ENCODE measurements around the gene PLK5. TPM values are rescaled to one million over a fixed set of nuclear protein-coding genes. Genes with fewer than 3 reads are reported as not detected.
A peak's percentile ranks its signal among the peaks of the same experiment; 100 is the strongest.

The PLK5 gene
- total RNA-seq, 1 experiment from 2014 or later: 1.4 TPM

DNA sequence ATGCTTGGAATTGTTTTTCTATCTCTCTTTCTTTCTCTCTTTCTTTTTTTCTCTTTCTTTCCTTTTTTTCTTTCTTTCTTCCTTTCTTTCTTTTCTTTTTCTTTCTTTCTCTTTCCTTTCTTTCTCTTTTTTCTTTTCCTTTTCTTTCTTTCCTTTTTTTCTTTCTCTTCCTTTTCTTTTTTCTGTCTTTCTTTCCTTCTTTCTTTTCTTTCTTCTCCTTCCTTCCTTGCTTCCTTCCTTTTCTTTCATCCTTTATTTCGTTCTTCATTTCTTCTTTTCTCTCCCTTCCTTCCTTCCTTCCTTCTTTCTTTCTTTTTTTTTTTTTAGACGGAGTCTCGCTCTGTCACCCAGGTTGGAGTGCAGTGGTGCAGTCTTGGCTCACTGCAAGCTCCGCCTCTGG lies 46.1 kb downstream of the PLK5 start:
- TF ChIP-seq, protein P1, sequence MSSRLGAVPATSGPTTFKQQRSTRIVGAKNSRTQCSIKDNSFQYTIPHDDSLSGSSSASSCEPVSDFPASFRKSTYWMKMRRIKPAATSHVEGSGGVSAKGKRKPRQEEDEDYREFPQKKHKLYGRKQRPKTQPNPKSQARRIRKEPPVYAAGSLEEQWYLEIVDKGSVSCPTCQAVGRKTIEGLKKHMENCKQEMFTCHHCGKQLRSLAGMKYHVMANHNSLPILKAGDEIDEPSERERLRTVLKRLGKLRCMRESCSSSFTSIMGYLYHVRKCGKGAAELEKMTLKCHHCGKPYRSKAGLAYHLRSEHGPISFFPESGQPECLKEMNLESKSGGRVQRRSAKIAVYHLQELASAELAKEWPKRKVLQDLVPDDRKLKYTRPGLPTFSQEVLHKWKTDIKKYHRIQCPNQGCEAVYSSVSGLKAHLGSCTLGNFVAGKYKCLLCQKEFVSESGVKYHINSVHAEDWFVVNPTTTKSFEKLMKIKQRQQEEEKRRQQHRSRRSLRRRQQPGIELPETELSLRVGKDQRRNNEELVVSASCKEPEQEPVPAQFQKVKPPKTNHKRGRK (CRISPR knock-in tag; IDR thresholded peaks at IDR 0.05; ENCODE audit: borderline replicate concordance): 0 out of 2 replicates have a peak, but pooled peaks have one; percentile 89
- no peak for TF ChIP-seq ZNF423 (CRISPR knock-in tag; IDR thresholded peaks at IDR 0.05)
- H3K27me3 Mint-ChIP-seq (ENCODE audit: low read depth): peaks cover 38% of the 10 kb centered on the region
- CTCF ChIA-PET: interaction anchor here (1.0 kb wide), 1 partner anchor 23 kb away, joined by 3 read pairs; no protein-coding TSS in a partner anchor
- no peak for DNase-seq (ENCODE audit: low spot score)
- peaks cover 6% of the 10 kb centered on the region for H3K4me1 Mint-ChIP-seq
- POLR2A ChIA-PET: interaction anchor here (0.7 kb wide), 1 partner anchor 268 kb away, joined by 3 read pairs; no protein-coding TSS in a partner anchor
- H3K4me3 Mint-ChIP-seq: peak overlapping the region; percentile 26
- no peaks in the 10 kb centered on the region for H3K36me3 Mint-ChIP-seq
- H3K27ac Mint-ChIP-seq: no peak overlapping the region
- H3K9me3 Mint-ChIP-seq: 0 out of 2 replicates have a peak, but pooled peaks cover 3% of the 10 kb centered on the region
- ATAC-seq: no peak

DNA sequence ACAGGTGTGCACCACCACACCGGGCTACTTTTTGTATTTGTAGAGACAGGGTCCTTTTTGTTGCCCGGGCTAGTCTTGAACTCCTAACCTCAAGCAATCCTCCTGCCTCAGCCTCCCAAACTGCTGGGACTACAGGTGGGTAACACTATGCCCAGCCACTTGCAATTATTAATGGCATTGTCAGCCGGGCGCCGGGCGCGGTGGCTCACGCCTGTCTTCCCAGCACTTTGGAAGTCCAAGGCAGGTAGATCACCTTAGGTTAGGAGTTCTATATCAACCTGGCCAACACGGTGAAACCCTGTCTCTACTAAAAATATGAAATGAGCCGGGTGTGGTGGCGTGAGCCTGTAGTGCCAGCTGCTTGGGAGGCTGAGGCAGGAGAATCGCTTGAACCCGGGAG lies 47.0 kb downstream of the PLK5 start:
- Mint-ChIP-seq H3K27me3 (ENCODE audit: low read depth) (peaks cover 38% of the 10 kb centered on the region), H3K36me3 (no peaks in the 10 kb centered on the region), H3K4me1 (peaks cover 6% of the 10 kb centered on the region), H3K9me3 (0 out of 2 replicates have a peak, but pooled peaks cover 3% of the 10 kb centered on the region), H3K4me3 (no peak overlapping the region), H3K27ac (no peak overlapping the region)
- DNase-seq (ENCODE audit: low spot score): no peak
- CTCF ChIA-PET: interaction anchor here (1.0 kb wide), 1 partner anchor 24 kb away, joined by 3 read pairs; no protein-coding TSS in a partner anchor
- ATAC-seq: no peak
- POLR2A ChIA-PET: no interaction called here
- TF ChIP-seq ATF1 (CRISPR knock-in tag; IDR thresholded peaks at IDR 0.05) (no peak), ZNF219 (CRISPR knock-in tag; IDR thresholded peaks at IDR 0.05; ENCODE audit: borderline replicate concordance) (no peak), CREB1 (CRISPR knock-in tag; IDR thresholded peaks at IDR 0.05) (no peak), ETV6 (CRISPR knock-in tag; IDR thresholded peaks at IDR 0.05) (no peak), TEAD1 (CRISPR knock-in tag; IDR thresholded peaks at IDR 0.05) (no peak), OVOL2 (CRISPR knock-in tag; IDR thresholded peaks at IDR 0.05; ENCODE audit: borderline replicate concordance) (no peak), ELF4 (CRISPR knock-in tag; IDR thresholded peaks at IDR 0.05; ENCODE audit: low read depth) (no peak), MYBL2 (CRISPR knock-in tag; IDR thresholded peaks at IDR 0.05) (no peak), TCF7 (CRISPR knock-in tag; IDR thresholded peaks at IDR 0.05; ENCODE audit: low read depth) (no peak)
- TF ChIP-seq, protein P2, sequence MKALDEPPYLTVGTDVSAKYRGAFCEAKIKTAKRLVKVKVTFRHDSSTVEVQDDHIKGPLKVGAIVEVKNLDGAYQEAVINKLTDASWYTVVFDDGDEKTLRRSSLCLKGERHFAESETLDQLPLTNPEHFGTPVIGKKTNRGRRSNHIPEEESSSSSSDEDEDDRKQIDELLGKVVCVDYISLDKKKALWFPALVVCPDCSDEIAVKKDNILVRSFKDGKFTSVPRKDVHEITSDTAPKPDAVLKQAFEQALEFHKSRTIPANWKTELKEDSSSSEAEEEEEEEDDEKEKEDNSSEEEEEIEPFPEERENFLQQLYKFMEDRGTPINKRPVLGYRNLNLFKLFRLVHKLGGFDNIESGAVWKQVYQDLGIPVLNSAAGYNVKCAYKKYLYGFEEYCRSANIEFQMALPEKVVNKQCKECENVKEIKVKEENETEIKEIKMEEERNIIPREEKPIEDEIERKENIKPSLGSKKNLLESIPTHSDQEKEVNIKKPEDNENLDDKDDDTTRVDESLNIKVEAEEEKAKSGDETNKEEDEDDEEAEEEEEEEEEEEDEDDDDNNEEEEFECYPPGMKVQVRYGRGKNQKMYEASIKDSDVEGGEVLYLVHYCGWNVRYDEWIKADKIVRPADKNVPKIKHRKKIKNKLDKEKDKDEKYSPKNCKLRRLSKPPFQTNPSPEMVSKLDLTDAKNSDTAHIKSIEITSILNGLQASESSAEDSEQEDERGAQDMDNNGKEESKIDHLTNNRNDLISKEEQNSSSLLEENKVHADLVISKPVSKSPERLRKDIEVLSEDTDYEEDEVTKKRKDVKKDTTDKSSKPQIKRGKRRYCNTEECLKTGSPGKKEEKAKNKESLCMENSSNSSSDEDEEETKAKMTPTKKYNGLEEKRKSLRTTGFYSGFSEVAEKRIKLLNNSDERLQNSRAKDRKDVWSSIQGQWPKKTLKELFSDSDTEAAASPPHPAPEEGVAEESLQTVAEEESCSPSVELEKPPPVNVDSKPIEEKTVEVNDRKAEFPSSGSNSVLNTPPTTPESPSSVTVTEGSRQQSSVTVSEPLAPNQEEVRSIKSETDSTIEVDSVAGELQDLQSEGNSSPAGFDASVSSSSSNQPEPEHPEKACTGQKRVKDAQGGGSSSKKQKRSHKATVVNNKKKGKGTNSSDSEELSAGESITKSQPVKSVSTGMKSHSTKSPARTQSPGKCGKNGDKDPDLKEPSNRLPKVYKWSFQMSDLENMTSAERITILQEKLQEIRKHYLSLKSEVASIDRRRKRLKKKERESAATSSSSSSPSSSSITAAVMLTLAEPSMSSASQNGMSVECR (CRISPR knock-in tag; IDR thresholded peaks at IDR 0.05; ENCODE audit: borderline replicate concordance): no peak
- TF ChIP-seq, protein P3, sequence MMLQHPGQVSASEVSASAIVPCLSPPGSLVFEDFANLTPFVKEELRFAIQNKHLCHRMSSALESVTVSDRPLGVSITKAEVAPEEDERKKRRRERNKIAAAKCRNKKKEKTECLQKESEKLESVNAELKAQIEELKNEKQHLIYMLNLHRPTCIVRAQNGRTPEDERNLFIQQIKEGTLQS (CRISPR knock-in tag; conservative IDR thresholded peaks at IDR 0.05): no peak
- TF ChIP-seq, protein P4, sequence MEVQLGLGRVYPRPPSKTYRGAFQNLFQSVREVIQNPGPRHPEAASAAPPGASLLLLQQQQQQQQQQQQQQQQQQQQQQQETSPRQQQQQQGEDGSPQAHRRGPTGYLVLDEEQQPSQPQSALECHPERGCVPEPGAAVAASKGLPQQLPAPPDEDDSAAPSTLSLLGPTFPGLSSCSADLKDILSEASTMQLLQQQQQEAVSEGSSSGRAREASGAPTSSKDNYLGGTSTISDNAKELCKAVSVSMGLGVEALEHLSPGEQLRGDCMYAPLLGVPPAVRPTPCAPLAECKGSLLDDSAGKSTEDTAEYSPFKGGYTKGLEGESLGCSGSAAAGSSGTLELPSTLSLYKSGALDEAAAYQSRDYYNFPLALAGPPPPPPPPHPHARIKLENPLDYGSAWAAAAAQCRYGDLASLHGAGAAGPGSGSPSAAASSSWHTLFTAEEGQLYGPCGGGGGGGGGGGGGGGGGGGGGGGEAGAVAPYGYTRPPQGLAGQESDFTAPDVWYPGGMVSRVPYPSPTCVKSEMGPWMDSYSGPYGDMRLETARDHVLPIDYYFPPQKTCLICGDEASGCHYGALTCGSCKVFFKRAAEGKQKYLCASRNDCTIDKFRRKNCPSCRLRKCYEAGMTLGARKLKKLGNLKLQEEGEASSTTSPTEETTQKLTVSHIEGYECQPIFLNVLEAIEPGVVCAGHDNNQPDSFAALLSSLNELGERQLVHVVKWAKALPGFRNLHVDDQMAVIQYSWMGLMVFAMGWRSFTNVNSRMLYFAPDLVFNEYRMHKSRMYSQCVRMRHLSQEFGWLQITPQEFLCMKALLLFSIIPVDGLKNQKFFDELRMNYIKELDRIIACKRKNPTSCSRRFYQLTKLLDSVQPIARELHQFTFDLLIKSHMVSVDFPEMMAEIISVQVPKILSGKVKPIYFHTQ (CRISPR knock-in tag; IDR thresholded peaks at IDR 0.05): no peak
- TF ChIP-seq, protein P5, sequence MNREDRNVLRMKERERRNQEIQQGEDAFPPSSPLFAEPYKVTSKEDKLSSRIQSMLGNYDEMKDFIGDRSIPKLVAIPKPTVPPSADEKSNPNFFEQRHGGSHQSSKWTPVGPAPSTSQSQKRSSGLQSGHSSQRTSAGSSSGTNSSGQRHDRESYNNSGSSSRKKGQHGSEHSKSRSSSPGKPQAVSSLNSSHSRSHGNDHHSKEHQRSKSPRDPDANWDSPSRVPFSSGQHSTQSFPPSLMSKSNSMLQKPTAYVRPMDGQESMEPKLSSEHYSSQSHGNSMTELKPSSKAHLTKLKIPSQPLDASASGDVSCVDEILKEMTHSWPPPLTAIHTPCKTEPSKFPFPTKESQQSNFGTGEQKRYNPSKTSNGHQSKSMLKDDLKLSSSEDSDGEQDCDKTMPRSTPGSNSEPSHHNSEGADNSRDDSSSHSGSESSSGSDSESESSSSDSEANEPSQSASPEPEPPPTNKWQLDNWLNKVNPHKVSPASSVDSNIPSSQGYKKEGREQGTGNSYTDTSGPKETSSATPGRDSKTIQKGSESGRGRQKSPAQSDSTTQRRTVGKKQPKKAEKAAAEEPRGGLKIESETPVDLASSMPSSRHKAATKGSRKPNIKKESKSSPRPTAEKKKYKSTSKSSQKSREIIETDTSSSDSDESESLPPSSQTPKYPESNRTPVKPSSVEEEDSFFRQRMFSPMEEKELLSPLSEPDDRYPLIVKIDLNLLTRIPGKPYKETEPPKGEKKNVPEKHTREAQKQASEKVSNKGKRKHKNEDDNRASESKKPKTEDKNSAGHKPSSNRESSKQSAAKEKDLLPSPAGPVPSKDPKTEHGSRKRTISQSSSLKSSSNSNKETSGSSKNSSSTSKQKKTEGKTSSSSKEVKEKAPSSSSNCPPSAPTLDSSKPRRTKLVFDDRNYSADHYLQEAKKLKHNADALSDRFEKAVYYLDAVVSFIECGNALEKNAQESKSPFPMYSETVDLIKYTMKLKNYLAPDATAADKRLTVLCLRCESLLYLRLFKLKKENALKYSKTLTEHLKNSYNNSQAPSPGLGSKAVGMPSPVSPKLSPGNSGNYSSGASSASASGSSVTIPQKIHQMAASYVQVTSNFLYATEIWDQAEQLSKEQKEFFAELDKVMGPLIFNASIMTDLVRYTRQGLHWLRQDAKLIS (CRISPR knock-in tag; IDR thresholded peaks at IDR 0.05; ENCODE audit: borderline replicate concordance): no peak
- TF ChIP-seq, protein P6, sequence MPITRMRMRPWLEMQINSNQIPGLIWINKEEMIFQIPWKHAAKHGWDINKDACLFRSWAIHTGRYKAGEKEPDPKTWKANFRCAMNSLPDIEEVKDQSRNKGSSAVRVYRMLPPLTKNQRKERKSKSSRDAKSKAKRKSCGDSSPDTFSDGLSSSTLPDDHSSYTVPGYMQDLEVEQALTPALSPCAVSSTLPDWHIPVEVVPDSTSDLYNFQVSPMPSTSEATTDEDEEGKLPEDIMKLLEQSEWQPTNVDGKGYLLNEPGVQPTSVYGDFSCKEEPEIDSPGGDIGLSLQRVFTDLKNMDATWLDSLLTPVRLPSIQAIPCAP (CRISPR knock-in tag; IDR thresholded peaks at IDR 0.05): no peak
- TF ChIP-seq, protein P7, sequence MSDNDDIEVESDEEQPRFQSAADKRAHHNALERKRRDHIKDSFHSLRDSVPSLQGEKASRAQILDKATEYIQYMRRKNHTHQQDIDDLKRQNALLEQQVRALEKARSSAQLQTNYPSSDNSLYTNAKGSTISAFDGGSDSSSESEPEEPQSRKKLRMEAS (CRISPR knock-in tag; IDR thresholded peaks at IDR 0.05): no peak
